Stromal cell of bone marrow (primary cell): ENCODE measurements around the gene FBXL4.
A peak's percentile ranks its signal among the peaks of the same experiment; 100 is the strongest.

Experiments used
- DNase-seq: peaks from one replicate; pipeline ENCODE4 v3.0.0-alpha.2; 2012; ENCODE audit warnings: low read depth

FBXL4 gene

GRCh38 chr6:98838975-98839374 lies 108.8 kb downstream of the FBXL4 start:
- DNase-seq: no peak

GRCh38 chr6:98838032-98838431 lies 109.7 kb downstream of the FBXL4 start:
- DNase-seq: no peak

- no peak for DNase-seq
Measured at GRCh38 chr6:98836962-98837944, 110.5 kb downstream of the FBXL4 start.

GRCh38 chr6:98836025-98836961 lies 111.5 kb downstream of the FBXL4 start:
- no peak for DNase-seq

GRCh38 chr6:98835149-98836024 lies 112.4 kb downstream of the FBXL4 start:
- DNase-seq: no peak

- DNase-seq: peak; percentile 15
Measured at GRCh38 chr6:98834060-98835031, 113.4 kb downstream of the FBXL4 start, which contains the start of gene POU3F2. TSS of gene POU3F2 (plus strand) at chr6:98834574. CDS start at chr6:98834874, 300 bp downstream.

GRCh38 chr6:98833307-98834059 lies 114.3 kb downstream of the FBXL4 start:
- DNase-seq: no peak

- DNase-seq: no peak
Measured at GRCh38 chr6:98833057-98833306, 114.8 kb downstream of the FBXL4 start.

GRCh38 chr6:98832284-98833056 lies 115.3 kb downstream of the FBXL4 start:
- DNase-seq: peak; percentile 72

GRCh38 chr6:98831959-98832283 lies 115.8 kb downstream of the FBXL4 start:
- no peak for DNase-seq

GRCh38 chr6:98831057-98831958 lies 116.4 kb downstream of the FBXL4 start:
- no peak for DNase-seq

GRCh38 chr6:98830146-98830545 lies 117.6 kb downstream of the FBXL4 start:
- no peak for DNase-seq

- DNase-seq: no peak
Measured at GRCh38 chr6:98828941-98829411, 118.8 kb downstream of the FBXL4 start.

GRCh38 chr6:98828211-98828788 lies 119.4 kb downstream of the FBXL4 start:
- DNase-seq: no peak

- DNase-seq: no peak
Measured at GRCh38 chr6:98827295-98828159, 120.2 kb downstream of the FBXL4 start.

GRCh38 chr6:98825600-98826230 lies 122.0 kb downstream of the FBXL4 start:
- DNase-seq: no peak
